Measurements from ENCODE around the gene SLAMF1.

DNA sequence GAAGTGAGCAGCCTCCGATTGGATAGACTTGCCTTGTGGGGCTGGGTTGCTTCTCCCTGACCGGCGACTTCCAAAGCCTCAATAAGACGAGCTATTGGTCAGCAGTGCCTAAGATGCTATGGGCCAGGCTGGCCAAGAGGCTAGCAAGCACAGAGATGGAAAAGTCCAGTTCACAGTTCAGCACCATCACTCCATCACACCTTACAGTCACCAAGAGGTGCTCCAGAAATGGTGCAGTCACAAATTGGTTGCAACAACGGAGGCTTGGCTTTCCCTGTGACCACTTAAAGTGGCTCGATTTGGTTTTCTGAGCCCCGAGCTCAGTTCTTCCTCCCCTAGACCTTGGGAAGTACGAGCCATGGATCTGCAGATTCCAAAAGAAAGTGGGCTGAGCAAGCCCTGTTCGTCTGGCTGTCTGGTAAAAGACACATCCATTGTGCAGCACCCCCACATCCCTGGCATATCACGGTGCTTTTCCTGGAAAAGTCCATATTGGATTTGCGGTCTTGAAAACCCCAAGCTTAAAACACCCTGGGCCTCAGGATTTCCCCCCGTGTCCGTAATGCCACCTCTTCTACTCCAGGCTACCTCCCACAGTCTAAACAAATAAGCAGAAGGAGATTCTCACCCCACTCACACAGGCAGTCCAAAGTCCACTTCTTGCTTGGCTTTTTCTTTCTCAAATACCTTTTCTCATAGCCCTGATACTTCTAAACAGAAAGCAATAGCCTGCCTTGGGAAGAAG, 1.3 kb downstream of the SLAMF1 start:
- TF ChIP-seq CTCF (conservative IDR thresholded peaks at IDR 0.05; ENCODE audit: low read depth, low read length) (no peak), EZH2 (IDR thresholded peaks at IDR 0.05; ENCODE audit: borderline replicate concordance, low read depth, low read length, poor library complexity, severe bottlenecking) (no peak)

Measured in A673 (cell line).